ENCODE measurements around the gene LGALS9. TPM values are rescaled to one million over a fixed set of nuclear protein-coding genes. Genes with fewer than 3 reads are reported as not detected.

The LGALS9 gene
- total and polyA plus RNA-seq, 2 donors (not counting 1 experiment from before 2014, with no cell fraction given) = 65.9 to 197 TPM

GRCh38 chr17:27609611-27610303 lies 21.2 kb upstream of the LGALS9 start:
- ATAC-seq (ENCODE audit: low read depth) (no peak), DNase-seq (peak; percentile 48)
- CTCF ChIA-PET = interaction anchor here (1.0 to 14.9 kb wide), 7 partner anchors 9 to 373 kb away, joined by 3 to 395 read pairs (median 5); no protein-coding TSS in a partner anchor
- TF ChIP-seq CTCF (IDR thresholded peaks at IDR 0.05) = peak; percentile 28
- TF ChIP-seq EZH2 (IDR thresholded peaks at IDR 0.05; ENCODE audit: borderline replicate concordance, insufficient read depth, low read depth, low read length, poor library complexity, severe bottlenecking) = no peak
- H3K9ac ChIP-seq (ENCODE audit: low read length) = no peak overlapping the region
- H3K27me3 Mint-ChIP-seq = no peaks in the 10 kb centered on the region
- no peaks in the 10 kb centered on the region for H3K9me3 ChIP-seq (ENCODE audit: control extremely low read depth in 1 of 3, control insufficient read depth in 2 of 3, insufficient read depth in 1 of 3, low read length in 2 of 3)
- no peaks in the 10 kb centered on the region for H3K4me1 Mint-ChIP-seq
- no peak overlapping the region for H3K4me3 ChIP-seq (ENCODE audit: control extremely low read depth in 1 of 5, extremely low read depth in 1 of 5, insufficient read depth in 1 of 5, low read depth in 2 of 5, low read length in 4 of 5)
- H3K4me2 ChIP-seq (replicated peaks; ENCODE audit: low read depth, low read length, poor library complexity, severe bottlenecking) = no peak overlapping the region
- no peaks in the 10 kb centered on the region for H3K9me3 Mint-ChIP-seq (ENCODE audit: insufficient read depth)
- no peaks in the 10 kb centered on the region for H3K79me2 ChIP-seq (ENCODE audit: control insufficient read depth, insufficient read depth, low read length)
- no peak overlapping the region for H3K4me3 Mint-ChIP-seq
- WGBS (ENCODE audit: insufficient coverage) = 96% methylated on average over 10 of the region's 11 CpGs
- no peak overlapping the region for H3K27ac Mint-ChIP-seq
- no peaks in the 10 kb centered on the region for H3K27me3 ChIP-seq (replicated peaks in 1 of 4; ENCODE audit: control extremely low read depth in 1 of 4, control insufficient read depth in 3 of 4, insufficient read depth in 4 of 4, low read length in 3 of 4)
- H4K20me1 ChIP-seq (ENCODE audit: control insufficient read depth, insufficient read depth, low read length, poor library complexity, severe bottlenecking) = no peaks in the 10 kb centered on the region
- intact Hi-C loops (cut with micrococcal nuclease) = no loop called here
- no peak overlapping the region for H3K27ac ChIP-seq (ENCODE audit: low read length in 2 of 2)
- POLR2A ChIA-PET = no interaction called here
- H2AFZ ChIP-seq (ENCODE audit: insufficient read depth, low read depth, low read length, poor library complexity, severe bottlenecking) = no peak overlapping the region
- no peaks in the 10 kb centered on the region for H3K4me1 ChIP-seq (ENCODE audit: control insufficient read depth in 2 of 2, insufficient read depth in 2 of 2, low read length in 2 of 2)
- H3K36me3 ChIP-seq (replicated peaks in 1 of 2; ENCODE audit: control extremely low read depth in 1 of 2, control insufficient read depth in 1 of 2, extremely low read depth in 1 of 2, insufficient read depth in 2 of 2, low read length in 1 of 2) = peaks cover 1 to 20% of the 10 kb centered on the region in 2 experiments

- Histone ChIP-seq H3K4me2 (replicated peaks; ENCODE audit: low read depth, low read length, poor library complexity, severe bottlenecking) (no peak overlapping the region), H3K27ac (ENCODE audit: low read length in 2 of 2) (no peak overlapping the region), H4K20me1 (ENCODE audit: control insufficient read depth, insufficient read depth, low read length, poor library complexity, severe bottlenecking) (no peaks in the 10 kb centered on the region), H3K27me3 (replicated peaks in 1 of 4; ENCODE audit: control extremely low read depth in 1 of 4, control insufficient read depth in 3 of 4, insufficient read depth in 4 of 4, low read length in 3 of 4) (no peaks in the 10 kb centered on the region), H3K79me2 (ENCODE audit: control insufficient read depth, insufficient read depth, low read length) (no peaks in the 10 kb centered on the region), H3K9ac (ENCODE audit: low read length) (no peak overlapping the region), H2AFZ (ENCODE audit: insufficient read depth, low read depth, low read length, poor library complexity, severe bottlenecking) (no peak overlapping the region), H3K36me3 (replicated peaks in 1 of 2; ENCODE audit: control extremely low read depth in 1 of 2, control insufficient read depth in 1 of 2, extremely low read depth in 1 of 2, insufficient read depth in 2 of 2, low read length in 1 of 2) (peaks cover 1 to 24% of the 10 kb centered on the region in 2 experiments), H3K4me1 (ENCODE audit: control insufficient read depth in 2 of 2, insufficient read depth in 2 of 2, low read length in 2 of 2) (no peaks in the 10 kb centered on the region), H3K9me3 (ENCODE audit: control extremely low read depth in 1 of 3, control insufficient read depth in 2 of 3, insufficient read depth in 1 of 3, low read length in 2 of 3) (no peaks in the 10 kb centered on the region), H3K4me3 (ENCODE audit: control extremely low read depth in 1 of 5, extremely low read depth in 1 of 5, insufficient read depth in 1 of 5, low read depth in 2 of 5, low read length in 4 of 5) (no peak overlapping the region)
- no peak overlapping the region for H3K4me3 Mint-ChIP-seq
- TF ChIP-seq EZH2 (IDR thresholded peaks at IDR 0.05; ENCODE audit: borderline replicate concordance, insufficient read depth, low read depth, low read length, poor library complexity, severe bottlenecking) (no peak), CTCF (IDR thresholded peaks at IDR 0.05) (no peak)
- H3K9me3 Mint-ChIP-seq (ENCODE audit: insufficient read depth) = no peaks in the 10 kb centered on the region
- ATAC-seq (ENCODE audit: low read depth) = no peak
- intact Hi-C loops (cut with micrococcal nuclease) = no loop called here
- 93% methylated on average over 2 of the region's 4 CpGs for WGBS (ENCODE audit: insufficient coverage)
- ChIA-PET CTCF (interaction anchor here (1.0 to 14.9 kb wide), 7 partner anchors 9 to 374 kb away, joined by 3 to 395 read pairs (median 5); no protein-coding TSS in a partner anchor), POLR2A (no interaction called here)
- no peak overlapping the region for H3K27ac Mint-ChIP-seq
- DNase-seq = no peak
- H3K4me1 Mint-ChIP-seq = no peaks in the 10 kb centered on the region
- H3K27me3 Mint-ChIP-seq = no peaks in the 10 kb centered on the region
Measured at GRCh38 chr17:27610304-27610677, 20.7 kb upstream of the LGALS9 start.
